GM12892 (cell line): ENCODE data around the gene TRANK1.

Experiments
- POLR2A ChIP-seq: IDR thresholded peaks from 2 replicates; pipeline ENCODE4 v1.6.1; 2011; ENCODE audit warnings: low read depth, low read length, control low read depth
- TAF1 ChIP-seq: IDR thresholded peaks from 2 replicates; pipeline ENCODE4 v1.6.1; 2011; ENCODE audit warnings: low read depth, mild to moderate bottlenecking, control low read depth, low read length, borderline replicate concordance

DNA sequence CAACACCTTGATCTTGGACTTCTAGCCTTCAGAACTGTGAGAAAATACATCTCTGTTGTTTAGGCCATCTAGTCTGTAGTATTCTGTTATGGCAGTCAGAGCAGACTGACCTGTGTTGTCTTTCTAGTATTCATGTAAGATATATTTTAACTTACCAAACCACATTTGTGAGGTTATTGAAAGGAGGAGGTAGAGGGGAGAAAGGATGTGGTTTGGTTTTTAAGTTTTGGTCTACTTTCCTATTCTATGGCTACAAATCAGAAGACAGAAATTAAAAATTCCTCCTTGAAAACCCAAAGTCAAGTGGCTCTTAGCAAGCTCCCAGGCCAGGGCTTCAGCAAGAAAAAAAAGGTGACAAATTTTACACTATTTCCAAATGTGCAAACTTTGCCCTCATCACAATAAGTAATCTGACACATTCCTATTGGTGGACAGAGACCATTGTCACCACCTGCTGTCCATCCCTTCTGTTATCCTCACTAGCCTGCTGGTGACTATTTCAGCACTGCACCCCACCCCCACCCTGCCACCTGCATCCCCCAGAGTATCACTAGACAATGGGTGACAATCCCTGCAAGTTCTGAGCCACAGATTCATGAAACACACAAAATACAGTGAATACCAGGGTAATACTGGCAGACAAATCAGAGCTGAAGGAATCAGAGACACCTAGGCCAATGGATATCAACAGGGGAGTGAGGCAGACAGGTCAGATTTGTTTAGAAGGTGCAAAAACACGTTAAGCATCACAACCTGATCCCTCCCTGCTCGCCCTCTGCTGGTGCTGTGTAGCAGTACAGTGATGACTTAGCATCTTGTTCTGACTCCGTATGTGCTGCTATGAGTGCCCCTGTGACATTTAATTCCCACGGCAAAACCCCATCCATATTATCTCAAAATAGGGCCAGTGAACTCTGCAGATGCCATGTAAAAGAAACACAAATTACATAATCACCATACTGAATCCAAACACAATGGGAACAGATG, 101.5 kb downstream of the TRANK1 start:
- TF ChIP-seq POLR2A (no peak), TAF1 (no peak)
